Ovary (tissue), 3 donors: ENCODE results near the gene REV3L.

Source experiments
- EP300 ChIP-seq: sonication (generic); formaldehyde crosslinking; IDR thresholded peaks from one replicate; pipeline ENCODE4 v1.6.1; 2017; ENCODE audit warnings: antibody characterized with exemption
- POLR2A ChIP-seq: fragments of 450-650 bp; IDR thresholded peaks from one replicate; pipeline ENCODE4 v1.6.1; 2017; ENCODE audit warnings: antibody characterized with exemption, mild to moderate bottlenecking, moderate library complexity
- TF ChIP-seq, protein P1 (sequence below), 3 donors: fragments of 450-650 bp in 2 of 3; fragments of 200-600 bp in 1 of 3; IDR thresholded peaks; one replicate each; pipeline versions ENCODE4 v1.5.1 to v1.8.0; 2016 to 2022; ENCODE audit warnings: antibody characterized with exemption in 3 of 3, mild to moderate bottlenecking in 1 of 3
- donor health status: DM: no; HTN: no; CAD: no.

DNA sequence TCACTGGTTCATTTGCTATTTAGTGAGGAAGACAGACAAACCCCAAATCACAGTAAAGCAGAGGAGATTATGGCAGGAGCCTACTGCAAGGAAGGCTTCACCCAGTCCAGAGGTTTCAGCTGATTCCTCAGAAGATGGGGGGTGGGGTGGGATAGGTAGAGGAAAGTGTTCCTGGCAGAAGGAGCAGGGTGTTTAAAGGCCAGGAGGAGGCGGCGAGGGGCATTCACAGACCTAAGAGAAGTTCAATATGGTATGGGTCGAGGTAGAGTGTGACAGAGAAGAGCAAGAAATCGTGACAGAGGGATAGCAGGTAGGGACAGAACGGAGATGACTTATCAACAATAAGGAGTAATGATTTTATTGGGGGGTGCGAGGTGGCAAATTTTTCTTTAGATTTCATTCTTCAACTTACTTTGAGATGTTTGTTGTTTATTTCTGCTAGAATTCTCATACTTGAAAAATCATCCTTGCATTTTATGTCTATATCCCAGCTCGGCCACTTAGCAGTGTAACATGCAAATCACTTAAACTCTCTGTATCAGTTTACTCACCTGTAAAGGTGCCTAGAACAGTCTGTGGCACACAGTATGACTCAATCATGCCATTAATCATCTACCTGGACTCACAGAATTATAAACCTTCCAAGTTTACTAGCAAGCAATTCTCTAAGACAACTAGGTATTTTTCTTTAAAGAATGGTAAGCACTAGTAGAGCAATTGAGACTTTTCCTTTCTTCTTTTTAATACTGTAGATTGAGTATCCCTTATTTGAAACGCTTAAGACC lies 176.7 kb downstream of the REV3L start:
- no peak for TF ChIP-seq POLR2A
- TF ChIP-seq, protein P1, sequence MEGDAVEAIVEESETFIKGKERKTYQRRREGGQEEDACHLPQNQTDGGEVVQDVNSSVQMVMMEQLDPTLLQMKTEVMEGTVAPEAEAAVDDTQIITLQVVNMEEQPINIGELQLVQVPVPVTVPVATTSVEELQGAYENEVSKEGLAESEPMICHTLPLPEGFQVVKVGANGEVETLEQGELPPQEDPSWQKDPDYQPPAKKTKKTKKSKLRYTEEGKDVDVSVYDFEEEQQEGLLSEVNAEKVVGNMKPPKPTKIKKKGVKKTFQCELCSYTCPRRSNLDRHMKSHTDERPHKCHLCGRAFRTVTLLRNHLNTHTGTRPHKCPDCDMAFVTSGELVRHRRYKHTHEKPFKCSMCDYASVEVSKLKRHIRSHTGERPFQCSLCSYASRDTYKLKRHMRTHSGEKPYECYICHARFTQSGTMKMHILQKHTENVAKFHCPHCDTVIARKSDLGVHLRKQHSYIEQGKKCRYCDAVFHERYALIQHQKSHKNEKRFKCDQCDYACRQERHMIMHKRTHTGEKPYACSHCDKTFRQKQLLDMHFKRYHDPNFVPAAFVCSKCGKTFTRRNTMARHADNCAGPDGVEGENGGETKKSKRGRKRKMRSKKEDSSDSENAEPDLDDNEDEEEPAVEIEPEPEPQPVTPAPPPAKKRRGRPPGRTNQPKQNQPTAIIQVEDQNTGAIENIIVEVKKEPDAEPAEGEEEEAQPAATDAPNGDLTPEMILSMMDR (IDR thresholded peaks at IDR 0.05), result no peak
- no peak for TF ChIP-seq EP300
